Activated B cell treated with CpG ODN at 0.5 μM for 24 hours (primary cell): ENCODE results near the gene PCLO. TPM values are rescaled to one million over a fixed set of nuclear protein-coding genes. Genes with fewer than 3 reads are reported as not detected.

Experiments
- ATAC-seq: fragments of 200-7000 bp; cut with Tn5 transposase; one replicate; pipeline ENCODE4 v1.10.0; 2021; ENCODE audit warnings: low read depth, mild to moderate bottlenecking, moderate library complexity
- CTCF ChIA-PET: fragments of 350-600 bp; sonication (Branson Sonifier 250); formaldehyde crosslinking; loops from one replicate; lab custom pipeline; 2021; ENCODE audit warnings: antibody characterized with exemption; lab: Charles Lee
- POLR2A ChIA-PET: fragments of 350-600 bp; sonication (Branson Sonifier 250); formaldehyde crosslinking; loops from one replicate; lab custom pipeline; 2021; ENCODE audit warnings: antibody characterized with exemption; lab: Charles Lee
- DNase-seq: peaks from one replicate; pipeline ENCODE4 v3.0.0; 2022
- H3K27ac Mint-ChIP-seq: one replicate; pipeline ENCODE4 v1.8.0; 2020; ENCODE audit warnings: mixed read lengths
- H3K27me3 Mint-ChIP-seq: one replicate; pipeline ENCODE4 v1.8.0; 2021; ENCODE audit warnings: mixed read lengths
- H3K36me3 Mint-ChIP-seq: one replicate; pipeline ENCODE4 v1.8.0; 2021; ENCODE audit warnings: low read depth, mixed read lengths
- H3K4me1 Mint-ChIP-seq: one replicate; pipeline ENCODE4 v1.8.0; 2021; ENCODE audit warnings: mixed read lengths
- H3K4me3 Mint-ChIP-seq: one replicate; pipeline ENCODE4 v1.8.0; 2020; ENCODE audit warnings: mild to moderate bottlenecking, mixed read lengths
- H3K9me3 Mint-ChIP-seq: one replicate; pipeline ENCODE4 v1.8.0; 2020; ENCODE audit warnings: mixed read lengths
- CTCF ChIP-seq: fragments of 200-600 bp; IDR thresholded peaks from one replicate; pipeline ENCODE4 v1.8.0; 2022; ENCODE audit warnings: antibody characterized with exemption, mild to moderate bottlenecking
- intact Hi-C: fragments of 100-400 bp; cut with micrococcal nuclease; formaldehyde crosslinking; loops from one replicate; pipeline ENCODE4 v1.15.1; 2024
- total RNA-seq: library from RNA; stranded (reverse); gene quantifications from 2 replicates; pipeline ENCODE4 v1.2.3, GENCODE V29; 2022

PCLO gene
- total RNA-seq, 1 donor from 2014 or later, result 0.07 TPM

GRCh38 chr7:83166781-83167180 lies 4.1 kb upstream of the PCLO start:
- DNase-seq (no peak), ATAC-seq (no peak)
- intact Hi-C loops, result no loop called here
- H3K4me1 Mint-ChIP-seq, result peaks cover 4% of the 10 kb centered on the region
- H3K27me3 Mint-ChIP-seq, result peaks cover 4% of the 10 kb centered on the region
- no peaks in the 10 kb centered on the region for H3K9me3 Mint-ChIP-seq
- TF ChIP-seq CTCF, result no peak
- H3K4me3 Mint-ChIP-seq, result no peak overlapping the region
- ChIA-PET POLR2A (no interaction called here), CTCF (no interaction called here)
- H3K36me3 Mint-ChIP-seq, result no peaks in the 10 kb centered on the region
- no peak overlapping the region for H3K27ac Mint-ChIP-seq

GRCh38 chr7:83161899-83162401 lies 734 bp downstream of the PCLO start:
- no peak for TF ChIP-seq CTCF
- DNase-seq (no peak), ATAC-seq (no peak)
- Mint-ChIP-seq H3K4me1 (peaks cover 5% of the 10 kb centered on the region), H3K27ac (no peak overlapping the region), H3K9me3 (no peaks in the 10 kb centered on the region), H3K27me3 (peaks cover 8% of the 10 kb centered on the region), H3K36me3 (no peaks in the 10 kb centered on the region), H3K4me3 (peak overlapping the region; percentile 32)
- ChIA-PET CTCF (no interaction called here), POLR2A (no interaction called here)
- intact Hi-C loops, result no loop called here

GRCh38 chr7:83161186-83161585 lies 1.5 kb downstream of the PCLO start:
- no peak overlapping the region for H3K4me3 Mint-ChIP-seq
- POLR2A ChIA-PET, result no interaction called here
- DNase-seq (no peak), ATAC-seq (no peak)
- H3K27ac Mint-ChIP-seq, result no peak overlapping the region
- no peaks in the 10 kb centered on the region for H3K36me3 Mint-ChIP-seq
- peaks cover 8% of the 10 kb centered on the region for H3K27me3 Mint-ChIP-seq
- no peak for TF ChIP-seq CTCF
- peaks cover 5% of the 10 kb centered on the region for H3K4me1 Mint-ChIP-seq
- intact Hi-C loops, result no loop called here
- H3K9me3 Mint-ChIP-seq, result no peaks in the 10 kb centered on the region
- CTCF ChIA-PET, result no interaction called here

- no peak overlapping the region for H3K4me3 Mint-ChIP-seq
- POLR2A ChIA-PET, result no interaction called here
- CTCF ChIA-PET, result no interaction called here
- DNase-seq (no peak), ATAC-seq (no peak)
- peaks cover 8% of the 10 kb centered on the region for H3K27me3 Mint-ChIP-seq
- no peak overlapping the region for H3K27ac Mint-ChIP-seq
- H3K36me3 Mint-ChIP-seq, result no peaks in the 10 kb centered on the region
- TF ChIP-seq CTCF, result no peak
- no peaks in the 10 kb centered on the region for H3K9me3 Mint-ChIP-seq
- peaks cover 5% of the 10 kb centered on the region for H3K4me1 Mint-ChIP-seq
- intact Hi-C loops, result no loop called here
Measured at GRCh38 chr7:83159731-83160130, 3.0 kb downstream of the PCLO start.

GRCh38 chr7:83156006-83156405 lies 6.7 kb downstream of the PCLO start:
- H3K36me3 Mint-ChIP-seq, result no peaks in the 10 kb centered on the region
- H3K27ac Mint-ChIP-seq, result no peak overlapping the region
- intact Hi-C loops, result no loop called here
- ATAC-seq, result no peak
- H3K27me3 Mint-ChIP-seq, result no peaks in the 10 kb centered on the region
- H3K9me3 Mint-ChIP-seq, result no peaks in the 10 kb centered on the region
- DNase-seq, result no peak
- ChIA-PET POLR2A (no interaction called here), CTCF (no interaction called here)
- no peak overlapping the region for H3K4me3 Mint-ChIP-seq
- TF ChIP-seq CTCF, result no peak
- H3K4me1 Mint-ChIP-seq, result no peaks in the 10 kb centered on the region
